Measurements from ENCODE around the gene UBASH3A. TPM values are rescaled to one million over a fixed set of nuclear protein-coding genes. Genes with fewer than 3 reads are reported as not detected.
A peak's percentile ranks its signal among the peaks of the same experiment; 100 is the strongest.

The UBASH3A gene
- polyA plus RNA-seq, 1 donor from 2014 or later, result 1.6 TPM

DNA sequence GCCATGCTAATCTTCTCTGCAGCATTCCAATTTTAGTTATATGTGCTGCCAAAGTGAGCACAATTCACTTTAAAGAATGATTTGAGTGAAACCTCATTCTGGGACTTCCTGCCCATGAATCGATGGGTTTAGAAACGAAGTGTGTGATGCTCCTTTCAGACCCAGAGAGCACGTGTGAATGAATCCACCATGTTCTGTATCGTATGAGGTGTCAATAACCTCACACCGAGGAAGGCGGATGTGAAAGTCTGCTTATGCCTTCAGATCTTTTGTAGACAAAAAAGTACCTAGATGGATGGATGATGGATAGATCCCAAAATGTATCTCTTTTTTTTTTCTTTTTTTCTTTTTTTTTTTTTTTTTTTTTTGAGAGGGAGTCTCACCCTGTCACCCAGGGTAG is 13.8 kb downstream of the UBASH3A start:
- no peak overlapping the region for H3K4me3 Mint-ChIP-seq
- peaks cover 0 to 14% (median 4%) of the 10 kb centered on the region in 3 donors for H3K4me1 Mint-ChIP-seq
- peaks cover 6% of the 10 kb centered on the region for H3K36me3 Mint-ChIP-seq
- H3K27ac Mint-ChIP-seq, result peak overlapping the region in 1 of 3 donors; percentile 70
- peaks cover 1 to 6% (median 6%) of the 10 kb centered on the region in 3 donors for H3K9me3 Mint-ChIP-seq
- peaks cover 25% of the 10 kb centered on the region for H3K27me3 Mint-ChIP-seq

DNA sequence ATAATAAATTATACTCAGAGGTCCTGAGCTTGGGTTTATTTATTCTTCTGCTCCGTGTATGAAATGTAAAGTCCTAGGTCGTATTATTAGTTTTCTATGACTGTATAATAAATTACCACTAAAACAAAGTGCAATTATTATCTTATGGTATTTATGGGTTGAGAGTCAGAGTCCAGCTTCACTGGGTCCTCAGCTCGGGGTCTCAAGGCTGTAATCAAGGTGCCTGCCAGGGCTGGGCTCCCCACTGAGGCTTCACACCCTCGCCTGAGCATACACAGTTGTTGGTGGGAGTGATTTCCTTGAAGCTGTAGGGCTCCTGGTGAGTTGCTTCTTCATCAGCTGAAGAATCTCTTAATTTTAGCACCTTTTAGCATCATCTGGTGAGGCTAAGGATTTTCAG is 15.2 kb downstream of the UBASH3A start:
- Mint-ChIP-seq H3K9me3 (peaks cover 1 to 6% (median 6%) of the 10 kb centered on the region in 3 donors), H3K27ac (no peak overlapping the region), H3K27me3 (peaks cover 36% of the 10 kb centered on the region), H3K36me3 (peaks cover 6% of the 10 kb centered on the region), H3K4me3 (no peak overlapping the region), H3K4me1 (peaks cover 0 to 14% (median 5%) of the 10 kb centered on the region in 3 donors)

- peaks cover 6% of the 10 kb centered on the region for H3K36me3 Mint-ChIP-seq
- peaks cover 33% of the 10 kb centered on the region for H3K27me3 Mint-ChIP-seq
- no peak overlapping the region for H3K27ac Mint-ChIP-seq
- no peak overlapping the region for H3K4me3 Mint-ChIP-seq
- peaks cover 1 to 6% (median 6%) of the 10 kb centered on the region in 3 donors for H3K9me3 Mint-ChIP-seq
- H3K4me1 Mint-ChIP-seq, result peaks cover under 1 to 13% (median 11%) of the 10 kb centered on the region in 3 donors
Measured at GRCh38 chr21:42419845-42420244, 16.1 kb downstream of the UBASH3A start.

- no peak overlapping the region for H3K4me3 Mint-ChIP-seq
- peaks cover 36% of the 10 kb centered on the region for H3K27me3 Mint-ChIP-seq
- peaks cover 6% of the 10 kb centered on the region for H3K36me3 Mint-ChIP-seq
- no peak overlapping the region for H3K27ac Mint-ChIP-seq
- H3K9me3 Mint-ChIP-seq, result peaks cover 1 to 6% (median 6%) of the 10 kb centered on the region in 3 donors
- H3K4me1 Mint-ChIP-seq, result peaks cover 11 to 18% (median 17%) of the 10 kb centered on the region in 3 donors
Measured at GRCh38 chr21:42421018-42421793, 17.5 kb downstream of the UBASH3A start.

DNA sequence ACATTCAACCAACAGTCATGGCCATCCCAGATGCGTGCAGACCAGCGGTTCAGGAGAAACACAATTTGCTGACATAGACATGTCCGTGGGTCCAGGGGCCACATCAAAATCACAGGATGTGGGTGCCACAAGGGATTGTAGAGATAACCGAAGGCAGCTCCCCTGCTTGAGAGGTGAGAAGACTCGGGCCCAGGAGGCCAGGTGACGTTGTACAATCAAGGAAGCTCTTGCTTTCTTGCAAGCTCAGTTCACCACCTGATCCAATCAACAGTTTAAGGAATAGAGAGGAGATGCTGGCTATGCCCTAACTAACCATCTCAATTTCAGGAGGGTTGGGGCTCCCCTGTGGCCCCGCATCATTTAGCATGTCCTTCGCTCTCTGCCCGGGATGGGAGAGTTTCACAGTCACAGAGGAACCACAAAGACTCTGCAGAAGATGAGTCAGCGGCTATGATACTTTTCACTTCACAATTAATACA is 19.5 kb downstream of the UBASH3A start:
- H3K27ac Mint-ChIP-seq, result no peak overlapping the region
- peaks cover 34% of the 10 kb centered on the region for H3K27me3 Mint-ChIP-seq
- H3K36me3 Mint-ChIP-seq, result peaks cover 4% of the 10 kb centered on the region
- no peak overlapping the region for H3K4me3 Mint-ChIP-seq
- peaks cover 1 to 6% (median 6%) of the 10 kb centered on the region in 3 donors for H3K9me3 Mint-ChIP-seq
- H3K4me1 Mint-ChIP-seq, result peaks cover 11 to 22% (median 16%) of the 10 kb centered on the region in 3 donors

- no peak overlapping the region for H3K27ac Mint-ChIP-seq
- peaks cover 11 to 22% (median 16%) of the 10 kb centered on the region in 3 donors for H3K4me1 Mint-ChIP-seq
- H3K9me3 Mint-ChIP-seq, result peaks cover 1 to 6% (median 6%) of the 10 kb centered on the region in 3 donors
- H3K27me3 Mint-ChIP-seq, result peaks cover 35% of the 10 kb centered on the region
- H3K36me3 Mint-ChIP-seq, result peaks cover 4% of the 10 kb centered on the region
- H3K4me3 Mint-ChIP-seq, result no peak overlapping the region
Measured at GRCh38 chr21:42423685-42424084, 20.0 kb downstream of the UBASH3A start.

DNA sequence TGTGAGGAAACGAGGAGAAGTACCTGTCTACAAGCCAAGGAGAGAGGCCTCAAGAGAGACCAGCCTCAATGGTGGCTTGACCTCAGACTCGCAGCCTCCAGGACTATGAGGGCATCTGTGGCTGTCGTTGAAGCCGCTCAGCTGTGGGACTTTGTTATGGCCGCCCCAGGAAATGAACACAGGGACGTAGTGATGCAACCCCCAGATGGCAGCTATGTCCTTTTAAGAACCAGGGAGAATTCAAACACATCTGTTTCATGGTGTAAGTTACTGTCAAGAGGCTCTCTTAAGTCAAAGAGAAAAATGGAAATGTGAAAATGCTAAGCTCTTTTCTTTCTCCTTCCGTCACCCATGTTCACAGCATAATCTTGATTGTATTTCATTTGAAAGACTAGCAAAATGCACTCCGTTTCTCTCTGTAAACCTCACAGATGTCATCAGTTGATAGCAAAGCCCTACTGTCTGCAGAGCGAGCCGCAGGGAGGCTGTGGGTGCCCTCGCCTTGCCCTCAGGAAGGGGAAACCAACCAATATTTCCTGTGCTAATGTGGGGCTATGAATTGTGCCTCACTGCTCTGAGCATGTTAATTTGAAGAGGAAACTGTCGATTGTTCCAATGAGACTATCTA is 21.3 kb downstream of the UBASH3A start:
- peak overlapping the region in 2 of 4 donors; percentile 15 to 70 for H3K4me3 Mint-ChIP-seq
- H3K27me3 Mint-ChIP-seq, result peaks cover 37% of the 10 kb centered on the region
- H3K27ac Mint-ChIP-seq, result peak overlapping the region in 1 of 3 donors; percentile 58
- H3K9me3 Mint-ChIP-seq, result peaks cover 0 to 6% (median 0%) of the 10 kb centered on the region in 3 donors
- peaks cover 11 to 22% (median 16%) of the 10 kb centered on the region in 3 donors for H3K4me1 Mint-ChIP-seq
- peaks cover 5% of the 10 kb centered on the region for H3K36me3 Mint-ChIP-seq

DNA sequence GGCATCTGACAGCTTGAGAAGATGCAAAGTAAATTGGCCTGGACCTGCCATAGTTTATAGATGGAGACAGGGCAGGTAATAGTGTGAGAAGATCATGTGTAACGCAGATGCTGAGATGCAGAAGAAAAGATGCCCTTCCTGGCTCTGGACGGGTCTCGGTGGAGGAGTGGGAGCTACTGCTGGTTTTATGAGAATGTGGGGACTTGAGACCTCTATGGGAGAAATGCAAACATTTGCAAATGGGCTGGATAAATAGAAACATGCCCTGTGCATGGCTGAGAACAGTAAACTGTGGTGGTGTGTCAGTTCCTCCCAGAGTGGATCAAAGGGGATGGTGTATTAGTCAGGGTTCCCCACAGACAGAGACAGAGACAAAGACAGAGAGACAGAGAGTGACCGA is 21.9 kb downstream of the UBASH3A start:
- Mint-ChIP-seq H3K27ac (peak overlapping the region in 1 of 3 donors; percentile 37), H3K4me3 (peak overlapping the region in 2 of 4 donors; percentile 48 to 70), H3K4me1 (peaks cover 11 to 22% (median 16%) of the 10 kb centered on the region in 3 donors), H3K9me3 (peaks cover 0 to 4% (median 0%) of the 10 kb centered on the region in 3 donors), H3K27me3 (peaks cover 35% of the 10 kb centered on the region), H3K36me3 (peaks cover 5% of the 10 kb centered on the region)

- H3K27ac Mint-ChIP-seq, result no peak overlapping the region
- peaks cover 4% of the 10 kb centered on the region for H3K36me3 Mint-ChIP-seq
- H3K4me1 Mint-ChIP-seq, result peaks cover 11 to 22% (median 16%) of the 10 kb centered on the region in 3 donors
- peaks cover 0 to 2% (median 0%) of the 10 kb centered on the region in 3 donors for H3K9me3 Mint-ChIP-seq
- H3K27me3 Mint-ChIP-seq, result peaks cover 30% of the 10 kb centered on the region
- H3K4me3 Mint-ChIP-seq, result no peak overlapping the region
Measured at GRCh38 chr21:42426424-42426823, 22.7 kb downstream of the UBASH3A start.

DNA sequence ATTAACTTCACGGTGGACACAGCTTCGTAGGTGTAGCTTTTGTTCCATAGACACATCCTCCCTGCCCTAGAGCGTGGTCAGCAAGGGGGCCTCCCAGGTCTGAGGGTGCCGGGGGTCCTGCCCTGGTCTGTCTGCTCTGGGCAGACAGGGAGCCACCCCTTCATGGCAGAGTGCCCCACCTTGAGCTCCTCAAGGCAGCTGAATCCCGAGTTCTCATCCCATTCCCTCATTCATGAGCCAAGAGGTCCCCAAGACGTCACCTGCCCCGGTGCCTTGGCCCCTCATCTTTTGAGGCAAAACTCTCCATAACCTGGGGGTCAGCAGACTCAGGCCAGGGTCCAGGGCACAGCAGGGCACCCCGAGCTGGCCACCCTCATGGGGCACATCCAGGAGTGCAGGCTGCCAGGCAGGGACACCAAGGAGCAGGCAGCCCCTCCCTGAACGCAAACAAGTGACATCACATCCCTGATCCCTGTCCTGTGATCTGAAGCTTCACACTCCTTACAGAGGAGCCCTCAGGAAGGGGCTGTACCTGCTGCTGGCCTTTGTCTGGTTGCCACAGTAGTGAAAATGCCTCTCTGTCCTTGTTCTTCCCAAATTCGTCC is 23.3 kb downstream of the UBASH3A start:
- H3K27me3 Mint-ChIP-seq, result peaks cover 26% of the 10 kb centered on the region
- H3K4me1 Mint-ChIP-seq, result peaks cover 11 to 22% (median 16%) of the 10 kb centered on the region in 3 donors
- peaks cover 2 to 4% (median 3%) of the 10 kb centered on the region in 3 donors for H3K9me3 Mint-ChIP-seq
- no peak overlapping the region for H3K27ac Mint-ChIP-seq
- peak overlapping the region in 1 of 4 donors; percentile 22 for H3K4me3 Mint-ChIP-seq
- H3K36me3 Mint-ChIP-seq, result peaks cover 1% of the 10 kb centered on the region

GRCh38 chr21:42427809-42428419 is 24.2 kb downstream of the UBASH3A start:
- Mint-ChIP-seq H3K27me3 (peaks cover 23% of the 10 kb centered on the region), H3K36me3 (peaks cover 1% of the 10 kb centered on the region), H3K9me3 (peaks cover 4 to 13% (median 10%) of the 10 kb centered on the region in 3 donors), H3K4me1 (peaks cover 11 to 22% (median 16%) of the 10 kb centered on the region in 3 donors), H3K4me3 (no peak overlapping the region), H3K27ac (no peak overlapping the region)

DNA sequence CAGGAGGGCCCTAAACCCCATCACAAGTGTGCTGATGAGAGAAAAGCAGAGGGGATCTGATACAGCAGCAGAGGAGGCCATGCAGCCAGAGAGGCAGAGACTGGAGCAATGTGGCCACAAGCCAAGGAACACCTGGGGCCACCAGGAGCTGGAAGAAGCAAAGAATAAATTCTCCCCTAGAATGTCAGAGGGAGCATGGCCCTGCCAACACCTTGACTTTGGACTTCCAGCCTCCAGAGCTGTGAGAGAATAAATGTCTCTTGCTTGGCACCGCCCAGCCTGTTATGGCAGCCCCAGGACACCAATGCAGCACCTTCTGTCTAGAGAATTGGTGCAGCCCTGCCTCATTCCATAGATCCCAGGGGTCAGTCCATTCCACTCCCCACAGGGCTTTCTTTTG is 25.3 kb downstream of the UBASH3A start:
- peaks cover 4% of the 10 kb centered on the region for H3K36me3 Mint-ChIP-seq
- peaks cover 11 to 21% (median 16%) of the 10 kb centered on the region in 3 donors for H3K4me1 Mint-ChIP-seq
- H3K4me3 Mint-ChIP-seq, result no peak overlapping the region
- H3K27ac Mint-ChIP-seq, result no peak overlapping the region
- H3K9me3 Mint-ChIP-seq, result peaks cover 4 to 14% (median 10%) of the 10 kb centered on the region in 3 donors
- H3K27me3 Mint-ChIP-seq, result peaks cover 18% of the 10 kb centered on the region

GRCh38 chr21:42429856-42430255 is 26.2 kb downstream of the UBASH3A start:
- no peak overlapping the region for H3K4me3 Mint-ChIP-seq
- H3K27me3 Mint-ChIP-seq, result peaks cover 19% of the 10 kb centered on the region
- H3K27ac Mint-ChIP-seq, result no peak overlapping the region
- peaks cover 4 to 14% (median 10%) of the 10 kb centered on the region in 3 donors for H3K9me3 Mint-ChIP-seq
- H3K36me3 Mint-ChIP-seq, result peaks cover 4% of the 10 kb centered on the region
- H3K4me1 Mint-ChIP-seq, result peaks cover 11 to 14% (median 13%) of the 10 kb centered on the region in 3 donors

DNA sequence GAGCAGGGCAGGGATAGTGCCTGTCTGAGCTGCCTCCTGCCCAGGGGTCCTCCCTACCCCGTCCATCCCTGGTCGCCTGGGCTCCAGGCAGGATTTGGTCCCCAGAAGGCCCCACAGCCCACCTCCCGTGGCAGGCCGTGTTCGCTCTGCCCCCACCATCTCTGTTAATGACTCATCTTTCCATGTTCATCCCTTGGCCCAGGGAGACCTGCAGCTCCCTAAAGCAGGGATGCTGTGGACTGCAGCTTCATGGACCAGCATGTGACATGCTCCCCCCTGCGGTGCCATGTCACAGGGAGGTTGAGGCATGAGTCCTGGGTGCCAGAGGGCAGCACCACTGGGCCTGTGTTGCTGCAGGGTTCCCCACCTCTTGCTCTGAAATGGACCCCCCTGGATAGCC is 26.8 kb downstream of the UBASH3A start:
- peaks cover 4 to 7% (median 6%) of the 10 kb centered on the region in 3 donors for H3K4me1 Mint-ChIP-seq
- H3K36me3 Mint-ChIP-seq, result peaks cover 4% of the 10 kb centered on the region
- no peak overlapping the region for H3K4me3 Mint-ChIP-seq
- peaks cover 4 to 14% (median 10%) of the 10 kb centered on the region in 3 donors for H3K9me3 Mint-ChIP-seq
- H3K27ac Mint-ChIP-seq, result no peak overlapping the region
- H3K27me3 Mint-ChIP-seq, result peaks cover 18% of the 10 kb centered on the region

Measured in IgD-negative memory B cell (primary cell).